Dendritic cell treated with granulocyte-macrophage colony-stimulating factor and Interleukin-4, amounts not matched to agents 40 ng/mL and 50 ng/mL, for 4 days (primary cell): ENCODE results near the gene CNOT4.
"Not testable (repeated sequence)": the region's sequence is repeated elsewhere in the genome, so short reads cannot be mapped to it uniquely, and the experiment has no call there.

Source experiments
- H3K27ac Mint-ChIP-seq: one replicate; pipeline ENCODE4 v1.8.0; 2022; ENCODE audit warnings: mild to moderate bottlenecking, mixed read lengths
- H3K27me3 Mint-ChIP-seq: one replicate; pipeline ENCODE4 v1.8.0; 2022; ENCODE audit warnings: mild to moderate bottlenecking, mixed read lengths
- H3K36me3 Mint-ChIP-seq: one replicate; pipeline ENCODE4 v1.8.0; 2022; ENCODE audit warnings: low read depth, mixed read lengths
- H3K4me1 Mint-ChIP-seq: one replicate; pipeline ENCODE4 v1.8.0; 2022; ENCODE audit warnings: low read depth, mixed read lengths
- H3K4me3 Mint-ChIP-seq: one replicate; pipeline ENCODE4 v1.8.0; 2022; ENCODE audit warnings: mild to moderate bottlenecking, moderate library complexity, mixed read lengths
- H3K9me3 Mint-ChIP-seq: one replicate; pipeline ENCODE4 v1.8.0; 2022; ENCODE audit warnings: mixed read lengths
- intact Hi-C: fragments of 100-400 bp; cut with micrococcal nuclease; formaldehyde crosslinking; loops from one replicate; pipeline ENCODE4 v1.15.0; 2022

Gene CNOT4

DNA sequence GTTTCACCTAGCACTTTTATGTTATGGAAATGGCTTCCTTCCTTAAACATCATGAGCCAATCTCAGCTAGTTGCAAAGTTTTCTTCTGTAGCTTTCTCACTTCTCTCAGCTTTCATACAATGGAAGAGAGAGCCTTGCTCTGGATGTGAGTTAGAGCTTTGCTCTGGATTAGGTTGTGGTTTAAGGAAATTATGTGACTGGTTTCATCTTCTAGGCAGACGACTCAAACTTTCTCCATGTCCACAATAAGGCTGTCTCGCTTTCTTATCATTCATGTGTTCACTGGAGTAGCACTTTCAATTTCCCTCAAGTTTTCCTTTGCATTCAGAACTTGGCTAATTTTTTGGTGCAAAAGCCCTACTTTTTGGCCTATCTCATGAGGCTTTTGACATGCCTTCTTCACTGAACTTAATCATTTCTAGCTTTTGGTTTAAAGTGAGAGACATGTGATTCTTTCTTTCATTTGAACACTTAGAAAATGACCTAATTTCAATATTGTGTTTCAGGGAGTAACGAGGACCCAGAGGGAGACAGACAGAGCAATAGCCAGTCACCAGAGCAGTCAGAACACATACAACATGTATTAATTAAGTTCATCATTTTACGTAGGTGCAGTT is 49.8 kb downstream of the CNOT4 start:
- intact Hi-C loops: no loop called here
- no peak overlapping the region for H3K4me3 Mint-ChIP-seq
- H3K27me3 Mint-ChIP-seq: no peaks in the 10 kb centered on the region
- H3K27ac Mint-ChIP-seq: no peak overlapping the region
- H3K4me1 Mint-ChIP-seq: peaks cover 19% of the 10 kb centered on the region
- no peaks in the 10 kb centered on the region for H3K9me3 Mint-ChIP-seq
- no peaks in the 10 kb centered on the region for H3K36me3 Mint-ChIP-seq

DNA sequence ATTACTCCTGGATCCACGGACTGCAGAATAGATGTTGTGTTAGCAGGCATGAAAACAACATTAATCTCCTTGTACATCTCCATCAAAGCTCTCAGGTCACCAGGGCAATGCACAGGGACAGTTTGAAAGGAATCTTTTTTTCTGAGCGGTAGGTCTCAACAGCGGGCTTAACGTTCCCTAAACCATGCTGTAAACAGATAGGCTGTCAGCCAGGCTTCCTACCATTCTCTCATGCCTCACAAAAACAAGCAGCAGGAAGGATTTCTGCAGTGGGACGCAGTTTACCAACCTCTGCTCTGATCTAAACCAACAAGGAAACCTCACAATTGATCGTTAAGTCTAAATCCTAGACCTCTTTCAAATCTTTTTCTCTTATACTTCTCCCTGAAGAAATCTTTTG is 50.8 kb downstream of the CNOT4 start:
- intact Hi-C loops: no loop called here
- H3K4me3 Mint-ChIP-seq: no peak overlapping the region
- H3K27ac Mint-ChIP-seq: no peak overlapping the region
- no peaks in the 10 kb centered on the region for H3K36me3 Mint-ChIP-seq
- no peaks in the 10 kb centered on the region for H3K9me3 Mint-ChIP-seq
- H3K4me1 Mint-ChIP-seq: peaks cover 19% of the 10 kb centered on the region
- no peaks in the 10 kb centered on the region for H3K27me3 Mint-ChIP-seq

DNA sequence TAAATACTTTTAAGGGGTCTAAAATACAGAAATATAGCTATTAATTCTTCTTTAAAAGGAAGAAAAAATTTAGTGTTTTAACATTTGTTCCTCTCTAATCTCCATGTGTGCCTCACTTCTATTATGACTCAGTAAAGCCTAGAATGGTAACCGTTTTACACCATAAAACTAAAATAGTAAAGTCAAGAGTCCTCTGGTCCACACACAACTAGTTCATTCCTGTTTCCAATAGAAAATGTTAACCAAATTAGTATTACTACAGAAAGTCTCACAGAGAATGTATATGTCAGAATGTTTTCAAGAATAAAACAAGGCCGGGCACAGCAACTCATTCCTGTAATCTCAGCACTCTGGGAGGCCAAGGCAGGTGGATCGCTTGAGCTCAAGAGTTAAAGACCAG is 55.8 kb downstream of the CNOT4 start:
- H3K27me3 Mint-ChIP-seq: no peaks in the 10 kb centered on the region
- no peaks in the 10 kb centered on the region for H3K36me3 Mint-ChIP-seq
- H3K4me3 Mint-ChIP-seq: no peak overlapping the region
- peaks cover 6% of the 10 kb centered on the region for H3K4me1 Mint-ChIP-seq
- intact Hi-C loops: no loop called here
- no peak overlapping the region for H3K27ac Mint-ChIP-seq
- H3K9me3 Mint-ChIP-seq: no peaks in the 10 kb centered on the region

DNA sequence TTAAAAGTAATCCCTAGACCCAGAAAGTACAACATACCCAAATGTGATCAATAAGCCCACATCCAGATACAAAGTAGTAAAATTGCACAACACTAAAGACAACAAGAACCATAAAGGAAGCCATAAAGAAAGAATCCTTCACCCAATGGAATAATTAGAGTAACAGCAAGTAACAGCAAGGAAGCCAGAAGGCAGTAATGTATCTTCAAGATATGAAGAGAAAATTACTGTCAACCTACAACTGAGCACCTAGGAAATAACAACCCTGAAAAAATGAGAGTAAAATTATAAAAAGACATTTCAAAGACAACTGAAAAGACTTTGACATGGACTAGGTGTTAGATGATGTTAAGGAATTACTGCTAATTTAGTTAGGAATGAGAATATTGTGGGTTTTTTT is 60.5 kb downstream of the CNOT4 start:
- Mint-ChIP-seq H3K9me3 (no peaks in the 10 kb centered on the region), H3K27me3 (no peaks in the 10 kb centered on the region), H3K4me3 (no peak overlapping the region), H3K36me3 (peaks cover 5% of the 10 kb centered on the region), H3K4me1 (peaks cover 8% of the 10 kb centered on the region), H3K27ac (no peak overlapping the region)
- intact Hi-C loops: no loop called here

DNA sequence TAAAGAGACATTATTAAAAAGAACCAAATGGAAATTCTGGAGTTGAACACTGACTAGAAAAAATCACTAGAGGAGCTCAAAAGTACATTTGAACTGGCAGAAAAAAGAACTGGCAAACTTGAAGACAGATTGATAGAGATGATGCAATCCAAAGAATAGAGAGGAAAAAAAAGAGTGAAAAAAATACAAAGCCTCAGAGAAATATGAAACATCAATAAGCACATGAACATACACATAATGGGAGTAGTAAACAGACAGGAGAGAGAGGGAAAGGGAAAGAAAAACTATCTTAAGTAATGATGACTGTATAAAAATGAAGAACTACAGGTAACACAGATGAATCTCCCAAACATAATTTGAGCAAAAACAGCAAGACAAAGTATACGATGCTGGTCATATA is 61.1 kb downstream of the CNOT4 start:
- peaks cover 8% of the 10 kb centered on the region for H3K4me1 Mint-ChIP-seq
- no peaks in the 10 kb centered on the region for H3K27me3 Mint-ChIP-seq
- H3K9me3 Mint-ChIP-seq: no peaks in the 10 kb centered on the region
- no peak overlapping the region for H3K4me3 Mint-ChIP-seq
- intact Hi-C loops: no loop called here
- H3K27ac Mint-ChIP-seq: no peak overlapping the region
- H3K36me3 Mint-ChIP-seq: peaks cover 5% of the 10 kb centered on the region

DNA sequence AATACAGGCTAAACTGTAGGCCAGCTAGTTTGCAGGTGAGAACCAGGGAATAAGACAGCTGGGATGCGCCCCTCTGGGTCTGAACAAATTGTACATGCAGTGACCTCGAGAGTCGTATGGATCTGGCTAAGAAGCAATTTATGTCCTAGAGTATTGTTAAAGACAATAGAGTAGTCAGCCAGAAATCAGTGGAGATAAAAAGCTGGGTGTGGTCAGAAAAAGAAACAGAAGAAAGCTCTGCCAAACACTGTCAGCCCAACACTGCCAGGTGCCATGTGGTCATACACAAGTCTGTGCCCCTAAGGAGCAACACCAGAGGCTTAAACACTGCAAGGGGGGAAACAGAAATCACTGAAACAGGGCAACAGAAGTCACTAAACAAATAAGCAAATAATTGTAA is 62.2 kb downstream of the CNOT4 start:
- H3K4me1 Mint-ChIP-seq: peaks cover 8% of the 10 kb centered on the region
- H3K4me3 Mint-ChIP-seq: no peak overlapping the region
- H3K27ac Mint-ChIP-seq: no peak overlapping the region
- H3K36me3 Mint-ChIP-seq: peaks cover 5% of the 10 kb centered on the region
- no peaks in the 10 kb centered on the region for H3K9me3 Mint-ChIP-seq
- H3K27me3 Mint-ChIP-seq: no peaks in the 10 kb centered on the region
- intact Hi-C loops: no loop called here

DNA sequence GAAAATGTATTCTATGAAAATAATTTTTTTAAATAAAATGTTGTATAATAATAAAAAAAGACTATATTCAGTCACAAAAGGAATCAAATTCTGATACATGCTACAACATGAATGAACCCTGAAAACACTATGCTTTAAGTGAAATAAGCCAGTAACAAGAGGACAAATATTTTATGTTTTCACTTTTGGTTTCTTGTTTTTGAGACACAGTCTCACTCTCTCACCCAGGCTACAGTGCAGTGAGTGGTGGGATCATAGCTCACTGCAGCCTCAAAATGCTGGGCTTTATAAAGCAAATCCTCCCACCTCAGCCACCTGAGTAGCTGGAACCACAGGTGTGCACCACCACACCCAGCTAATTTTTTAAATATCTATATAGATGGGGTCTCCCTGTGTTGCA is 64.2 kb downstream of the CNOT4 start:
- H3K36me3 Mint-ChIP-seq: peaks cover 5% of the 10 kb centered on the region
- H3K4me3 Mint-ChIP-seq: no peak overlapping the region
- H3K27ac Mint-ChIP-seq: no peak overlapping the region
- no peaks in the 10 kb centered on the region for H3K9me3 Mint-ChIP-seq
- intact Hi-C loops: no loop called here
- peaks cover 8% of the 10 kb centered on the region for H3K4me1 Mint-ChIP-seq
- no peaks in the 10 kb centered on the region for H3K27me3 Mint-ChIP-seq

DNA sequence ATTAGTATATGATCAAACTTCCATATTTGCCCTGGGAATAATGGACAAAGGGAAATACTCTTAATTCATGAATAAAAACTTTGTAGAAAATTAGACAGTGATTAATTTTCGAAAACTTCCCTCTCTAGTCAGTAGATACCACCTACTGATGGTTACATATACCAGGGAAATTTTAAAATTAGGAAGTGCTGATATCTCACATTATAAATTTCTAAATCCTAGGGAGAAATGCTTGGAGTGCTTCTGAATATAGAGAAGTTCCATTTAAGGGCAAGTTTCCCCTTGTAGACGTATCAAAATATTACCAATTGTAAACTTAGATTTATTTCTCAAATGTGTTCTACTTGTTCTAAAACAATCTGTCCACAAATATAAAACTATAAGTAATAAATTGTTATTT is 64.6 kb downstream of the CNOT4 start:
- H3K27me3 Mint-ChIP-seq, H3K27ac Mint-ChIP-seq, H3K9me3 Mint-ChIP-seq, intact Hi-C loops, H3K36me3 Mint-ChIP-seq, H3K4me3 Mint-ChIP-seq: not testable (repeated sequence)
- peaks cover 12% of the 10 kb centered on the region for H3K4me1 Mint-ChIP-seq

DNA sequence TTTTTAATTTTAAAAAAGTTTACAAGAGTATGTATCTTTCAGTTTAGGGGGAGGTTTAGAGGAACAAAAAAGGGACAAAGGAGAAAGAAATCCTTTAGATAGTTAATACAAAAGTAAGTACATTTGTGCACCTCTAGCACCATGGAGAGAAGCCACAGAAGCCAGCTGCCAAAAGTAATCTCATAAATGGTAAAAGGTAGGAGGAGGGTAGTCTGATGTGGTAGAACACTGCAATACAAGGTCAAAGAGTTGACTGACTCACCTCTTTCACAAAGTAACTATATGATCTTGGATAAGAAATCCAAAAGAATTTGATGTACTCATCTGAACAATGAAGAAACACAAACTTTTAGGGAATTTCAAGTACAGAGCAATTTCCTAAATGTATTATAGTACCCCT is 68.1 kb downstream of the CNOT4 start:
- intact Hi-C loops: no loop called here
- peaks cover 16% of the 10 kb centered on the region for H3K36me3 Mint-ChIP-seq
- peaks cover 12% of the 10 kb centered on the region for H3K4me1 Mint-ChIP-seq
- no peaks in the 10 kb centered on the region for H3K9me3 Mint-ChIP-seq
- no peak overlapping the region for H3K4me3 Mint-ChIP-seq
- H3K27me3 Mint-ChIP-seq: no peaks in the 10 kb centered on the region
- H3K27ac Mint-ChIP-seq: no peak overlapping the region

DNA sequence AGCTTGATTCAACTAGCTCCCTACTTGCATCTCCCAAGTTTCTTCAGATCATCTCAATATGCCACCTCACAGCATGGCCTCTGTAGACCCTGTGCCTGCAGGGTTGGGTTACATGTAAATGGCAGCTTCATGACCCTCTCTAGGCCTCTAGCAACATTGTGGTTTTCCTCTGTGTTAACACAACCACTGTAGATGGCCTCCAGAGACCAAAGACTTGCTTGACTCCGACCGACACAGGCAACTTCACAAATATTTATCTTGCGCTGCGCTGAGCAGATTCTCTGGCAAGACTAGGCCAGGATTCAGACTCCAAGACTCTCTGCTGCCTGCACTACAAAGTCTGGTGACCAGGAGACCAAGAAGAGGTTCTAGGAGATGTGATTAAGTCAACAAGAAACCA is 75.9 kb downstream of the CNOT4 start:
- Mint-ChIP-seq H3K27ac (no peak overlapping the region), H3K9me3 (no peaks in the 10 kb centered on the region), H3K36me3 (peaks cover 53% of the 10 kb centered on the region), H3K4me1 (peaks cover 9% of the 10 kb centered on the region), H3K4me3 (no peak overlapping the region), H3K27me3 (no peaks in the 10 kb centered on the region)
- intact Hi-C loops: no loop called here

DNA sequence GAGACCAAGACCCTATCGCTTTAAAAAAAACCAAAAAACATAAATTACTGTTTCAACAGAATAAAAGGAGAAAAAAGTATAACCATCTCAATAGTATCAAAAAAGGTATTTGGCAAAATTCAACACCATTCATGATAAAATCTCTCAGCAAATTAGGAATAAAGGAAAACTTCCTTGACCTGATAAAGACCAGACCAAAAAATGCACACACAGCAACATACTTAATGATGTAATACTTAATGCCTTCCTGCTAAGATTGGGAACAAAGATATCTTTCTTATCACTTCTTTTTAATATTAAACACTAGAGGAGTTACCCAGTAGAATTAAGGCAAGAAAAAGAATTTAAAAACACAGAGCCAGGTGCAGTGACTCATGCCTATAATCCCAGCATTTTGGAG is 79.3 kb downstream of the CNOT4 start:
- Mint-ChIP-seq H3K27ac (no peak overlapping the region), H3K4me3 (no peak overlapping the region), H3K36me3 (peaks cover 31% of the 10 kb centered on the region), H3K4me1 (peaks cover 23% of the 10 kb centered on the region), H3K9me3 (no peaks in the 10 kb centered on the region), H3K27me3 (no peaks in the 10 kb centered on the region)
- intact Hi-C loops: no loop called here

DNA sequence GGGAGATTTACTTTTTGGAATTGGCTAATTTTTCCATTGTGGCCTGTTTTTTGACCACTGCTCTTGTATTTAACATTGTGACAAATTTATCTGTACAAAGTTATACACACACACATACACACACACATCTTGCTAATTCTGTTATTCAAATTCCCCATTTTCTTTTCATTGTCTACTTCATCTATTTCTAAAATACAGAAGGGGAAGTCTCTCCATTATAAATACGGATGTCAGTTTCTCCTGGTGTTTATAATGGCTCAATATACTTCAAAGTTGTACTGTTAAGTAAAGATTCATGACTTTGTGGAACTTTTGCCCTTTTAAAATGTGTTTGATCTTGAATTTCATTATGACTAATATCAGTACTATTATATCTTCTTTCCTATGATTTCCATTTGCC is 81.0 kb downstream of the CNOT4 start:
- H3K27me3 Mint-ChIP-seq: no peaks in the 10 kb centered on the region
- H3K4me1 Mint-ChIP-seq: peaks cover 34% of the 10 kb centered on the region
- intact Hi-C loops: no loop called here
- H3K9me3 Mint-ChIP-seq: no peaks in the 10 kb centered on the region
- H3K27ac Mint-ChIP-seq: peak overlapping the region; percentile 4
- H3K4me3 Mint-ChIP-seq: no peak overlapping the region
- H3K36me3 Mint-ChIP-seq: peaks cover 14% of the 10 kb centered on the region

DNA sequence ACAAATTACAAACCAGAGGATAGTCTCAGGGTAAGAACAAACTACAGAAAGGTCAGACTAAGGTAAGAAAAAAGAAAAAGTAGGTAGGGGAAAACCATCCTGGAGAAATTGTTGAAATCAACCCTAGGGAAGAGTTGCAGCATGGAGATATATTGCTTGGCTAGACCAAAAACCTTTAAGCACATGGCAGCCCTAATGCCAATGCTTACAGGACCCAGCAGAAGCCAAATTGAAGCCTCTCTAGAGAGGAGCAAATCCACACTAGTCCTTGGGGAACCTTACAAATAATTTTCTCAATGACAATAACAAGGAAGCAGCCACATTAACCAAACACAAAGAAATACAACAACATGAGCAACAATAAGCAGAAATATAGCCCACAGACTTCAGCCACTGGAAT is 81.9 kb downstream of the CNOT4 start:
- no peak overlapping the region for H3K4me3 Mint-ChIP-seq
- no peaks in the 10 kb centered on the region for H3K27me3 Mint-ChIP-seq
- intact Hi-C loops: no loop called here

DNA sequence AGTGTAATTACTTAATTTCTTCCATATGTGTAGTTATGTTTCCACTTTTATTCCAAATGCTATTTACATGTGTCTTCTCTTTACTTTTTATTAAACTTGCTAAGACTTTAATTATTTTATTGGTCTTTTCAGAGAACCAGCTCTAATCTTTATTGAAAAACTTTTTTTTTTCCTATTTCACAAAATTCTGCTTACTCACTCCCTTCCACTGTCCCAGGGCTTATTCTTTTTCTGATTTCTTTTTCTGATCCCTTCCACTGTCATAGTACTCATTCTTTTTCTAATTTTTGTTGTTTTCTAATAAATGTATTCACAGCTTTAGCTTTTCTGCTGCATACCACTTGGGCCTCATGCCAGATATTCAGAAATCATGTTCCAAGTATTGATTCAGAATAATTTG is 82.7 kb downstream of the CNOT4 start:
- no peak overlapping the region for H3K4me3 Mint-ChIP-seq
- no peak overlapping the region for H3K27ac Mint-ChIP-seq
- no peaks in the 10 kb centered on the region for H3K27me3 Mint-ChIP-seq
- intact Hi-C loops: no loop called here
- H3K4me1 Mint-ChIP-seq: peaks cover 35% of the 10 kb centered on the region
- H3K9me3 Mint-ChIP-seq: no peaks in the 10 kb centered on the region
- peaks cover 1% of the 10 kb centered on the region for H3K36me3 Mint-ChIP-seq

More for the DNA sequence above, 81.9 kb downstream of the CNOT4 start:
- Mint-ChIP-seq H3K9me3 (no peaks in the 10 kb centered on the region), H3K36me3 (peaks cover 9% of the 10 kb centered on the region), H3K4me1 (peaks cover 35% of the 10 kb centered on the region), H3K27ac (no peak overlapping the region)

DNA sequence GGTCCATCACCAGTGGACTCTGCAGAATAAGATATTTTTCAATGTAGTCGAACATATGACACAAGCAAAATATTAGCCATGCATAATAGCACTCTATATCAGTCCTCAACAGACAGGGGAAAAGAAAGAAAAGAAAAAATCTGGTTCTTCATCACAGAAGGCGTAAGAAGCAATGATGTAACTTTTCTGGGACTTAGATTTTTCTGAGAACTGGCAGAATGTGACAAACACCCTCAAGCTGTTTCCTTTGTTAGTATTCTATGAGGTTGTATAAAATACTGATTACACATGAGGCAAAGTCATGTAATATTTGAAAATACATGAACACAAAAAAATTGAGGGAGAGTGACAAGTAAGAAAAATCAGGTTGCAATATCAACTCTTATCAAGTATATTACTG is 84.9 kb downstream of the CNOT4 start:
- no peaks in the 10 kb centered on the region for H3K27me3 Mint-ChIP-seq
- H3K9me3 Mint-ChIP-seq: no peaks in the 10 kb centered on the region
- H3K36me3 Mint-ChIP-seq: peaks cover 20% of the 10 kb centered on the region
- H3K4me3 Mint-ChIP-seq: no peak overlapping the region
- intact Hi-C loops: no loop called here
- peaks cover 35% of the 10 kb centered on the region for H3K4me1 Mint-ChIP-seq
- no peak overlapping the region for H3K27ac Mint-ChIP-seq
